ENCODE data around the gene MAGEA3. TPM values are rescaled to one million over a fixed set of nuclear protein-coding genes. Genes with fewer than 3 reads are reported as not detected.
"Not testable (repeated sequence)": the region's sequence is repeated elsewhere in the genome, so short reads cannot be mapped to it uniquely, and the experiment has no call there.

The MAGEA3 gene
- polyA plus RNA-seq, 3 donors = not detected

GRCh38 chrX:152663086-152663485 is 35.5 kb upstream of the MAGEA3 start:
- no peaks in the 10 kb centered on the region for H3K4me1 Mint-ChIP-seq
- H3K36me3 Mint-ChIP-seq = no peaks in the 10 kb centered on the region
- no peaks in the 10 kb centered on the region for H3K4me1 ChIP-seq (ENCODE audit: control insufficient read depth in 1 of 2, insufficient read depth in 2 of 2, low read length in 2 of 2)
- H3K27ac Mint-ChIP-seq = no peak overlapping the region
- no peaks in the 10 kb centered on the region for H3K36me3 ChIP-seq (replicated peaks in 1 of 2; ENCODE audit: control insufficient read depth in 1 of 2, insufficient read depth in 2 of 2, low read length in 2 of 2)
- no peak for TF ChIP-seq CTCF (IDR thresholded peaks at IDR 0.05)
- H3K79me2 ChIP-seq (ENCODE audit: insufficient read depth, low read length) = no peaks in the 10 kb centered on the region
- no peak overlapping the region for H3K4me3 Mint-ChIP-seq
- H3K27ac ChIP-seq (ENCODE audit: low read depth in 1 of 2, low read length in 2 of 2) = no peak overlapping the region
- peaks cover 4 to 10% of the 10 kb centered on the region in 2 donors for H3K9me3 ChIP-seq (replicated peaks in 1 of 2; ENCODE audit: control insufficient read depth in 1 of 2, insufficient read depth in 1 of 2, low read length in 2 of 2)
- H3K9ac ChIP-seq (ENCODE audit: insufficient read depth, low read length, poor library complexity, severe bottlenecking) = no peak overlapping the region
- H3K27me3 ChIP-seq (ENCODE audit: control insufficient read depth in 2 of 2, insufficient read depth in 2 of 2, low read length in 2 of 2) = no peaks in the 10 kb centered on the region
- H2AFZ ChIP-seq (ENCODE audit: insufficient read depth, low read depth, low read length, poor library complexity, severe bottlenecking) = no peak overlapping the region
- no peak overlapping the region for H3K4me3 ChIP-seq (replicated peaks in 1 of 3; ENCODE audit: low read depth in 2 of 3, low read length in 3 of 3)
- no CpG with 5 or more reads among the region's 4 CpGs for WGBS (ENCODE audit: insufficient coverage)
- peaks cover 3 to 13% (median 4%) of the 10 kb centered on the region in 7 donors for H3K9me3 Mint-ChIP-seq
- intact Hi-C loops (cut with micrococcal nuclease) = no loop called here
- H3K27me3 Mint-ChIP-seq (ENCODE audit: low read depth in 3 of 3) = no peaks in the 10 kb centered on the region
- DNase-seq = no peak
- H3K4me2 ChIP-seq (replicated peaks; ENCODE audit: extremely low read depth, low read length, poor library complexity, severe bottlenecking) = no peak overlapping the region
- no peaks in the 10 kb centered on the region for H4K20me1 ChIP-seq (ENCODE audit: insufficient read depth, low read length)

- intact Hi-C loops (cut with micrococcal nuclease) = no loop called here
- TF ChIP-seq CTCF (IDR thresholded peaks at IDR 0.05) = no peak
- no peak overlapping the region for H3K27ac ChIP-seq (ENCODE audit: low read depth in 1 of 2, low read length in 2 of 2)
- H2AFZ ChIP-seq (ENCODE audit: insufficient read depth, low read depth, low read length, poor library complexity, severe bottlenecking) = no peak overlapping the region
- no peaks in the 10 kb centered on the region for H4K20me1 ChIP-seq (ENCODE audit: insufficient read depth, low read length)
- no peaks in the 10 kb centered on the region for H3K4me1 ChIP-seq (ENCODE audit: control insufficient read depth in 1 of 2, insufficient read depth in 2 of 2, low read length in 2 of 2)
- no peak overlapping the region for H3K4me2 ChIP-seq (replicated peaks; ENCODE audit: extremely low read depth, low read length, poor library complexity, severe bottlenecking)
- Mint-ChIP-seq H3K27me3 (ENCODE audit: low read depth in 3 of 3) (peaks cover 2 to 4% (median 2%) of the 10 kb centered on the region in 3 donors), H3K27ac (no peak overlapping the region), H3K4me1 (no peaks in the 10 kb centered on the region), H3K9me3 (peaks cover 0 to 5% (median 0%) of the 10 kb centered on the region in 7 donors), H3K36me3 (no peaks in the 10 kb centered on the region), H3K4me3 (no peak overlapping the region)
- no peak overlapping the region for H3K4me3 ChIP-seq (replicated peaks in 1 of 3; ENCODE audit: low read depth in 2 of 3, low read length in 3 of 3)
- DNase-seq = no peak
- no peaks in the 10 kb centered on the region for H3K27me3 ChIP-seq (ENCODE audit: control insufficient read depth in 2 of 2, insufficient read depth in 2 of 2, low read length in 2 of 2)
- no peaks in the 10 kb centered on the region for H3K79me2 ChIP-seq (ENCODE audit: insufficient read depth, low read length)
- H3K9ac ChIP-seq (ENCODE audit: insufficient read depth, low read length, poor library complexity, severe bottlenecking) = no peak overlapping the region
- no peaks in the 10 kb centered on the region for H3K9me3 ChIP-seq (replicated peaks in 1 of 2; ENCODE audit: control insufficient read depth in 1 of 2, insufficient read depth in 1 of 2, low read length in 2 of 2)
- no peaks in the 10 kb centered on the region for H3K36me3 ChIP-seq (replicated peaks in 1 of 2; ENCODE audit: control insufficient read depth in 1 of 2, insufficient read depth in 2 of 2, low read length in 2 of 2)
- no CpG with 5 or more reads among the region's 2 CpGs for WGBS (ENCODE audit: insufficient coverage)
Observed at GRCh38 chrX:152674135-152674534, 24.5 kb upstream of the MAGEA3 start.

GRCh38 chrX:152674652-152675051 is 23.9 kb upstream of the MAGEA3 start:
- H2AFZ ChIP-seq (ENCODE audit: insufficient read depth, low read depth, low read length, poor library complexity, severe bottlenecking); H3K27me3 ChIP-seq (ENCODE audit: control insufficient read depth in 2 of 2, insufficient read depth in 2 of 2, low read length in 2 of 2); H3K4me3 ChIP-seq (replicated peaks in 1 of 3; ENCODE audit: low read depth in 2 of 3, low read length in 3 of 3); H3K4me3 Mint-ChIP-seq; H3K4me2 ChIP-seq (replicated peaks; ENCODE audit: extremely low read depth, low read length, poor library complexity, severe bottlenecking); H3K9me3 Mint-ChIP-seq; H3K36me3 ChIP-seq (replicated peaks in 1 of 2; ENCODE audit: control insufficient read depth in 1 of 2, insufficient read depth in 2 of 2, low read length in 2 of 2); DNase-seq; H3K9ac ChIP-seq (ENCODE audit: insufficient read depth, low read length, poor library complexity, severe bottlenecking); H4K20me1 ChIP-seq (ENCODE audit: insufficient read depth, low read length); H3K9me3 ChIP-seq (replicated peaks in 1 of 2; ENCODE audit: control insufficient read depth in 1 of 2, insufficient read depth in 1 of 2, low read length in 2 of 2); H3K27me3 Mint-ChIP-seq (ENCODE audit: low read depth in 3 of 3); H3K79me2 ChIP-seq (ENCODE audit: insufficient read depth, low read length); H3K4me1 ChIP-seq (ENCODE audit: control insufficient read depth in 1 of 2, insufficient read depth in 2 of 2, low read length in 2 of 2); intact Hi-C loops (cut with micrococcal nuclease); H3K36me3 Mint-ChIP-seq; H3K27ac Mint-ChIP-seq; H3K4me1 Mint-ChIP-seq; H3K27ac ChIP-seq (ENCODE audit: low read depth in 1 of 2, low read length in 2 of 2): not testable (repeated sequence)
- WGBS (ENCODE audit: insufficient coverage) = no CpG with 5 or more reads among the region's 3 CpGs

Measured in CD14-positive monocyte (primary cell).